ENCODE data around the gene ZNF385C. TPM values are rescaled to one million over a fixed set of nuclear protein-coding genes. Genes with fewer than 3 reads are reported as not detected.
A peak's percentile ranks its signal among the peaks of the same experiment; 100 is the strongest.
"Not testable (repeated sequence)": the region's sequence is repeated elsewhere in the genome, so short reads cannot be mapped to it uniquely, and the experiment has no call there.

The ZNF385C gene
- total RNA-seq, 1 experiment from 2014 or later, result 3.7 TPM

GRCh38 chr17:42140690-42141089 lies 42.4 kb upstream of the ZNF385C start:
- H3K27ac Mint-ChIP-seq; ATAC-seq; H3K9me3 Mint-ChIP-seq; H3K4me3 Mint-ChIP-seq; H3K27me3 Mint-ChIP-seq (ENCODE audit: low read depth); DNase-seq (ENCODE audit: low spot score): not testable (repeated sequence)
- CTCF ChIA-PET, result interaction anchor here (0.7 to 1.3 kb wide), 3 partner anchors 10 to 112 kb away, joined by 3 read pairs; no protein-coding TSS in a partner anchor
- Mint-ChIP-seq H3K4me1 (peaks cover 19% of the 10 kb centered on the region), H3K36me3 (peaks cover 13% of the 10 kb centered on the region; the same call in 1 of the 2 replicates)
- POLR2A ChIA-PET, result interaction anchor here (0.6 kb wide), 1 partner anchor 14 kb away, joined by 3 read pairs; no protein-coding TSS in a partner anchor

GRCh38 chr17:42138749-42139492 lies 40.6 kb upstream of the ZNF385C start:
- Mint-ChIP-seq H3K9me3 (no peaks in the 10 kb centered on the region), H3K4me3 (no peak overlapping the region), H3K4me1 (peaks cover 25% of the 10 kb centered on the region), H3K27me3 (ENCODE audit: low read depth) (no peaks in the 10 kb centered on the region), H3K27ac (peak overlapping the region; percentile 57; the same call in 1 of the 2 replicates), H3K36me3 (peaks cover 13% of the 10 kb centered on the region; the same call in 1 of the 2 replicates)
- TF ChIP-seq ZNF281 (CRISPR knock-in tag; IDR thresholded peaks at IDR 0.05) (no peak), IRF1 (CRISPR knock-in tag; IDR thresholded peaks at IDR 0.05) (no peak), RELA (CRISPR knock-in tag; IDR thresholded peaks at IDR 0.05; ENCODE audit: borderline replicate concordance) (no peak), GTF2I (CRISPR knock-in tag; conservative IDR thresholded peaks at IDR 0.05) (no peak), USF1 (CRISPR knock-in tag; IDR thresholded peaks at IDR 0.05) (no peak), JAZF1 (CRISPR knock-in tag; IDR thresholded peaks at IDR 0.05) (no peak), MXD4 (CRISPR knock-in tag; IDR thresholded peaks at IDR 0.05; ENCODE audit: borderline replicate concordance) (no peak), ELF4 (CRISPR knock-in tag; IDR thresholded peaks at IDR 0.05; ENCODE audit: low read depth) (no peak), TP53 (CRISPR knock-in tag; IDR thresholded peaks at IDR 0.05) (no peak), ZNF232 (CRISPR knock-in tag; IDR thresholded peaks at IDR 0.05) (no peak), PRDM15 (CRISPR knock-in tag; IDR thresholded peaks at IDR 0.05) (no peak), PRRX2 (CRISPR knock-in tag; IDR thresholded peaks at IDR 0.05) (no peak), IRF2 (CRISPR knock-in tag; IDR thresholded peaks at IDR 0.05; ENCODE audit: borderline replicate concordance, low read depth) (no peak), MYBL2 (CRISPR knock-in tag; IDR thresholded peaks at IDR 0.05) (no peak), TCF7 (CRISPR knock-in tag; IDR thresholded peaks at IDR 0.05; ENCODE audit: low read depth) (no peak), ETV6 (CRISPR knock-in tag; IDR thresholded peaks at IDR 0.05) (no peak), ZSCAN18 (CRISPR knock-in tag; IDR thresholded peaks at IDR 0.05) (no peak)
- DNase-seq (ENCODE audit: low spot score) (no peak), ATAC-seq (no peak)
- ChIA-PET CTCF (interaction anchor here (0.6 to 2.4 kb wide), 8 partner anchors 8 to 1666 kb away, joined by 3 to 7 read pairs (median 3); partner anchors contain the start of gene HSPB9), POLR2A (interaction anchor here (1.0 kb wide), 1 partner anchor 15 kb away, joined by 3 read pairs; no protein-coding TSS in a partner anchor)
